Kidney (tissue), 14 donors: ENCODE data around the gene BRD7. TPM values are rescaled to one million over a fixed set of nuclear protein-coding genes. Genes with fewer than 3 reads are reported as not detected.

ENCODE experiments used
- DNase-seq, 5 donors: peaks; one replicate each; pipeline ENCODE4 v3.0.0-alpha.2; 2013 to 2020
- FAIRE-seq: peaks from 2 replicates; lab custom pipeline; 2012; peaks lifted over from hg19 to GRCh38; lab: Jason Lieb, UNC
- H3K27ac ChIP-seq, 2 donors: one replicate each; pipeline ENCODE4 v1.7.0; 2013; ENCODE audit warnings: low read depth in 2 of 2, low read length in 2 of 2, inconsistent platforms in 1 of 2
- H3K27me3 ChIP-seq: one replicate; pipeline ENCODE4 v1.7.1; 2013; ENCODE audit warnings: low read length, inconsistent platforms; ENCODE audit not compliant: control insufficient read depth, insufficient read depth
- H3K36me3 ChIP-seq, 3 donors: one replicate each; pipeline versions ENCODE4 v1.7.0 to v1.7.1; 2013; ENCODE audit warnings: low read length in 3 of 3, control low read depth in 1 of 3, inconsistent platforms in 1 of 3; ENCODE audit not compliant: insufficient read depth in 3 of 3, control insufficient read depth in 2 of 3
- H3K4me1 ChIP-seq, 3 donors: one replicate each; pipeline versions ENCODE4 v1.7.0 to v1.7.1; 2013; ENCODE audit warnings: low read length in 3 of 3, inconsistent platforms in 1 of 3, low read depth in 1 of 3; ENCODE audit not compliant: control insufficient read depth in 2 of 3, insufficient read depth in 2 of 3
- H3K4me3 ChIP-seq, 3 donors: one replicate each; pipeline versions ENCODE4 v1.7.0 to v1.8.1; 2013; ENCODE audit warnings: low read length in 3 of 3, control low read depth in 1 of 3, inconsistent platforms in 1 of 3
- H3K9ac ChIP-seq, 3 donors: one replicate each; pipeline versions ENCODE4 v1.7.0 to v1.7.1; 2013; ENCODE audit warnings: low read length in 3 of 3, control low read depth in 1 of 3, inconsistent platforms in 1 of 3
- H3K9me3 ChIP-seq, 3 donors: one replicate each; pipeline versions ENCODE4 v1.7.0 to v1.7.1; 2013; ENCODE audit warnings: low read length in 3 of 3, control low read depth in 1 of 3, inconsistent platforms in 1 of 3; ENCODE audit not compliant: control insufficient read depth in 2 of 3, insufficient read depth in 1 of 3
- intact Hi-C: fragments of 100-400 bp; cut with DNase I; formaldehyde crosslinking; loops from one replicate; pipeline ENCODE4 v1.11.1; 2022
- polyA plus RNA-seq: library from polyadenylated mRNA; stranded (reverse); fragments of 350-450 nt; fragmentation: Illumina TruSeq; extraction: RNeasy Lipid Tissue Mini Kit (QIAGEN cat#74804); gene quantifications from one replicate; pipeline ENCODE4 v1.2.3, GENCODE V29; 2014; ENCODE audit warnings: low read depth, low replicate concordance; ENCODE audit not compliant: insufficient read depth
- total RNA-seq: library from RNA; stranded (reverse); fragmentation: NEBNext Ultra II Directional; extraction: Animal tissue kit (Norgen Biotek cat#: 25700); gene quantifications from one replicate; pipeline ENCODE4 v1.2.1, GENCODE V29; 2021
- TF ChIP-seq, protein P1 (sequence below): IDR thresholded peaks from 3 replicates; pipeline ENCODE4 v1.5.1; 2012; ENCODE audit warnings: mild to moderate bottlenecking, moderate library complexity, borderline replicate concordance; ENCODE audit not compliant: insufficient read depth; ENCODE audit errors: extremely low read depth
- donor health status: control.
- donor health status: control.
- donor health status: control.
- donor health status: control.
- donor health status: control.
- donor health status: DM: yes; HTN: yes; CAD: no.
- donor health status: Normal renal cell carcinoma (clear cell type).

BRD7 gene
- total and polyA plus RNA-seq, 2 donors from 2014 or later = 44.1 to 68.0 TPM

DNA sequence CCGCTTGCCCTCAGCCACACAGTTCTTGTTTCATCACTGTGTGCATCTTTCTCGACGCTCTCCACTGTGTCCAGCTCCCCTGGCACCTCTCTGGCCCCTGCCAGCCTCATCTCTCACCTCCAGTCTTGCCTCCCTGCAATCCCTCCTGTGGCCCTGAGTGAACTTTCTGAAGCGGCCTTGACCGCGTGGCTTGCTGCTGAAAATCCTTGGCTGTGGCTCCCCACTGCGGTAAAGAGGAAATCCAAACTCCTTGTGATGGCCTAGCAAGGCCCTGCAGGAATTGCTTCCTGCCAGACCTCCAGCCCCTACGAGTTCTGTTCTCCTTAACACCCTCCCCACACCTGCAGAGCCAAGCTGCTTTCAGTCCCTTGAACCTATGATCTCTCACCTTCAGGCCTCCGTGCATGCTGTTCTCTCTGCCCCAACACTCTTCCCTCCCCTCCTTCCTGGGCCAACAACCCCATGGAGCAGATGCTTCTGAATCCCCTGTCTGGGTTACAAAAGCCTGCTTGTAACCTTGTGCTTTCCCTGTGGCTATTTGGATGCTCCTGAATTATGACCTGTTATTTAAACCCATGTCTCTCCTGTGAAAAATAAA is 33.6 kb upstream of the BRD7 start:
- intact Hi-C loops = no loop called here
- Histone ChIP-seq H3K36me3 (no peaks in the 10 kb centered on the region), H3K4me3 (no peak overlapping the region), H3K9ac (no peak overlapping the region), H3K4me1 (no peaks in the 10 kb centered on the region), H3K27me3 (no peaks in the 10 kb centered on the region), H3K27ac (no peak overlapping the region), H3K9me3 (no peaks in the 10 kb centered on the region)
- no peak for FAIRE-seq
- TF ChIP-seq, protein P1, sequence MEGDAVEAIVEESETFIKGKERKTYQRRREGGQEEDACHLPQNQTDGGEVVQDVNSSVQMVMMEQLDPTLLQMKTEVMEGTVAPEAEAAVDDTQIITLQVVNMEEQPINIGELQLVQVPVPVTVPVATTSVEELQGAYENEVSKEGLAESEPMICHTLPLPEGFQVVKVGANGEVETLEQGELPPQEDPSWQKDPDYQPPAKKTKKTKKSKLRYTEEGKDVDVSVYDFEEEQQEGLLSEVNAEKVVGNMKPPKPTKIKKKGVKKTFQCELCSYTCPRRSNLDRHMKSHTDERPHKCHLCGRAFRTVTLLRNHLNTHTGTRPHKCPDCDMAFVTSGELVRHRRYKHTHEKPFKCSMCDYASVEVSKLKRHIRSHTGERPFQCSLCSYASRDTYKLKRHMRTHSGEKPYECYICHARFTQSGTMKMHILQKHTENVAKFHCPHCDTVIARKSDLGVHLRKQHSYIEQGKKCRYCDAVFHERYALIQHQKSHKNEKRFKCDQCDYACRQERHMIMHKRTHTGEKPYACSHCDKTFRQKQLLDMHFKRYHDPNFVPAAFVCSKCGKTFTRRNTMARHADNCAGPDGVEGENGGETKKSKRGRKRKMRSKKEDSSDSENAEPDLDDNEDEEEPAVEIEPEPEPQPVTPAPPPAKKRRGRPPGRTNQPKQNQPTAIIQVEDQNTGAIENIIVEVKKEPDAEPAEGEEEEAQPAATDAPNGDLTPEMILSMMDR = no peak
- DNase-seq = no peak

DNA sequence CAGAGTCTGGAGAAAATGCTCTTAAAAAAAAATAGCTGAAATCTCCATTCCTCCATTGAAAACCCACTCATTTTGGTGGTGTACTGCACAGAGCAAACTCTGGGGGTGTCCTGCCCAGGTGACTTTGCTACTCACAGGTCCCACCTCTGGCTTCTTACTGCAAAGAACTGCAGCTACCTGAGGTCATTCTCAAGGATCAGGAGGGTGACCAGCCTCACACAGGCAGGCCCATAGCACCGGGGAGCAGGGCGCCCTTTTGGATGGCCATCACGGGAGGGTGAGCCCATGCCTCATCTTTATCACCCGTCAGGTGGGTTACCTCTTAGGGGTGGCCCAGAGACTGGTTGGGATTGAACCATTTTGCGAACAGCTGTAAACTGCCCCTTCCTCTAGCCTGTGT is 32.6 kb upstream of the BRD7 start:
- no peak for DNase-seq
- no peak overlapping the region for H3K4me3 ChIP-seq
- H3K9me3 ChIP-seq = no peaks in the 10 kb centered on the region
- FAIRE-seq = no peak
- H3K27ac ChIP-seq = no peak overlapping the region
- H3K9ac ChIP-seq = no peak overlapping the region
- TF ChIP-seq, protein P1 = no peak
- no peaks in the 10 kb centered on the region for H3K27me3 ChIP-seq
- intact Hi-C loops = no loop called here
- no peaks in the 10 kb centered on the region for H3K36me3 ChIP-seq
- H3K4me1 ChIP-seq = no peaks in the 10 kb centered on the region

DNA sequence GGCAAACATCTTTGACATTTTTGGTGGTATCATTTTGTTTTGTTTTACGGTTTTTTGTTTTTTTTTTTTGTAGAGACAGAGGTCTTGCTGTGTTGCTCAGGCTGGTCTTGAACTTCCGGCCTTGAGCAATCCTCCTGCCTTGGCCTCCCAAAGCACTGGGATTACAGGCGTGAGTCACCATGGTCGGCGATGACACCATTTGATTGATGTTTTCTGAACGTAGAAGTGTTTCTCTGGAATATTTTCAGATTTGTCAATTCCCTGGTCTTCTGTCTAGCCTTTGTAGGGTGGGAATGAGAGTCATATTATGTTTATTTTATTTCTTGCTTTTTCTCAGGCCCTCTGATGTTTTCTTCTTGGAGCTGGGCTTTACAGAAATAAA is 32.2 kb upstream of the BRD7 start:
- DNase-seq (no peak), FAIRE-seq (no peak)
- Histone ChIP-seq H3K27ac (no peak overlapping the region), H3K9me3 (no peaks in the 10 kb centered on the region), H3K4me1 (no peaks in the 10 kb centered on the region), H3K27me3 (no peaks in the 10 kb centered on the region), H3K36me3 (no peaks in the 10 kb centered on the region), H3K4me3 (no peak overlapping the region), H3K9ac (no peak overlapping the region)
- TF ChIP-seq, protein P1 = no peak
- intact Hi-C loops = no loop called here
